SK-N-SH (cell line): ENCODE data around the gene CEP290. TPM values are rescaled to one million over a fixed set of nuclear protein-coding genes. Genes with fewer than 3 reads are reported as not detected.

Source experiments
- CTCF ChIA-PET: fragments of 300-600, 350-600 bp; formaldehyde crosslinking; extraction: SDS; loops from one replicate; lab custom pipeline; 2021; lab: Yijun Ruan, JAX
- POLR2A ChIA-PET: fragments of 350-600 bp; sonication (Branson Sonifier 250); formaldehyde crosslinking; extraction: SDS; loops from one replicate; lab custom pipeline; 2020; ENCODE audit warnings: antibody characterized with exemption, inconsistent platforms; lab: Yijun Ruan, JAX
- DNase-seq: peaks from one replicate; pipeline ENCODE4 v3.0.0; 2012
- H2AFZ ChIP-seq: fragments of 200-600 bp; sonication (generic); 2 replicates; pipeline ENCODE4 v1.8.1; 2016; ENCODE audit warnings: antibody characterized with exemption, mild to moderate bottlenecking, low read depth
- H3F3A ChIP-seq: fragments of 200-600 bp; sonication (generic); replicated peaks from 2 replicates; pipeline ENCODE3; 2016; ENCODE audit warnings: antibody characterized with exemption, mild to moderate bottlenecking; ENCODE audit not compliant: insufficient read depth
- H3K27ac ChIP-seq, 2 experiments: fragments of 200-500 bp in 1 of 2; fragments of 200-600 bp in 1 of 2; sonication (Bioruptor generic) in 1 of 2; sonication (generic), shearing (Covaris generic) in 1 of 2; 2 replicates each; pipeline versions ENCODE4 v1.5.1 to v1.6.1; 2014 to 2016; ENCODE audit warnings: low read depth in 2 of 2, inconsistent platforms in 1 of 2, low read length in 1 of 2, mild to moderate bottlenecking in 1 of 2, mixed read lengths in 1 of 2
- H3K27me3 ChIP-seq: fragments of 200-600 bp; sonication (generic), shearing (Covaris generic); 2 replicates; pipeline ENCODE4 v1.6.1; 2016; ENCODE audit warnings: mixed run types; ENCODE audit not compliant: insufficient read depth
- H3K36me3 ChIP-seq, 2 experiments: fragments of 200-500 bp in 1 of 2; fragments of 200-600 bp in 1 of 2; sonication (Bioruptor generic) in 1 of 2; sonication (generic) in 1 of 2; replicated peaks in 1 of 2; 2 replicates each; pipeline versions ENCODE3 to v1.5.1; 2014 to 2016; ENCODE audit warnings: low read length in 1 of 2, mild to moderate bottlenecking in 1 of 2; ENCODE audit not compliant: insufficient read depth in 2 of 2, control insufficient read depth in 1 of 2
- H3K4me1 ChIP-seq, 2 experiments: fragments of 200-500 bp in 1 of 2; fragments of 200-600 bp in 1 of 2; sonication (Bioruptor generic) in 1 of 2; sonication (generic), shearing (Covaris generic) in 1 of 2; 2 replicates each; pipeline versions ENCODE4 v1.5.1 to v1.6.1; 2014 to 2016; ENCODE audit warnings: low read depth in 1 of 2, low read length in 1 of 2, mixed run types in 1 of 2; ENCODE audit not compliant: insufficient read depth in 2 of 2, control insufficient read depth in 1 of 2
- H3K4me2 ChIP-seq: fragments of 200-600 bp; sonication (generic), shearing (Covaris generic); 2 replicates; pipeline ENCODE4 v1.6.1; 2017; ENCODE audit warnings: mixed run types
- H3K4me3 ChIP-seq, 2 experiments: fragments of 200-500 bp in 1 of 2; fragments of 200-600 bp in 1 of 2; sonication (Bioruptor generic) in 1 of 2; sonication (generic), shearing (Covaris generic) in 1 of 2; 2 replicates each; pipeline versions ENCODE4 v1.5.1 to v1.8.1; 2014 to 2016; ENCODE audit warnings: low read depth in 2 of 2, inconsistent platforms in 1 of 2, low read length in 1 of 2, mild to moderate bottlenecking in 1 of 2, mixed read lengths in 1 of 2, moderate library complexity in 1 of 2
- H3K79me2 ChIP-seq: fragments of 200-600 bp; sonication (generic); 2 replicates; pipeline ENCODE4 v1.8.1; 2017; ENCODE audit warnings: mild to moderate bottlenecking; ENCODE audit not compliant: insufficient read depth
- H3K9ac ChIP-seq: fragments of 200-600 bp; sonication (generic); 2 replicates; pipeline ENCODE4 v1.6.1; 2017; ENCODE audit warnings: mixed run types
- H3K9me2 ChIP-seq: fragments of 200-600 bp; sonication (generic); 2 replicates; pipeline ENCODE4 v1.6.1; 2017; ENCODE audit warnings: mixed run types
- H3K9me3 ChIP-seq: fragments of 200-600 bp; sonication (generic); 2 replicates; pipeline ENCODE4 v1.6.1; 2017; ENCODE audit warnings: mixed run types, mild to moderate bottlenecking, moderate library complexity
- H4K20me1 ChIP-seq: fragments of 200-600 bp; sonication (generic); 2 replicates; pipeline ENCODE4 v1.6.1; 2017; ENCODE audit warnings: mild to moderate bottlenecking, mixed run types; ENCODE audit not compliant: insufficient read depth
- ELF1 ChIP-seq: IDR thresholded peaks from 2 replicates; pipeline ENCODE4 v1.4.0; 2012
- FOXJ3 ChIP-seq: sonication (generic); formaldehyde crosslinking; IDR thresholded peaks from 2 replicates; pipeline ENCODE4 v1.5.1; 2020; ENCODE audit warnings: mild to moderate bottlenecking, missing genetic modification reagents
- FOXM1 ChIP-seq: IDR thresholded peaks from 2 replicates; pipeline ENCODE4 v1.4.0; 2012; ENCODE audit warnings: low read depth, mild to moderate bottlenecking
- IRF3 ChIP-seq: fragments of 150-350 bp; IDR thresholded peaks from 2 replicates; pipeline ENCODE4 v1.6.1; 2016; ENCODE audit warnings: mild to moderate bottlenecking, low read depth, low read length
- POLR2AphosphoS5 ChIP-seq: IDR thresholded peaks from 2 replicates; pipeline ENCODE4 v1.6.1; 2012; ENCODE audit warnings: low read depth, low read length
- RAD21 ChIP-seq: IDR thresholded peaks from 2 replicates; pipeline ENCODE4 v1.6.1; 2012; ENCODE audit warnings: mild to moderate bottlenecking, low read length
- RFX5 ChIP-seq: IDR thresholded peaks from 2 replicates; pipeline ENCODE4 v1.6.1; 2012; ENCODE audit warnings: mild to moderate bottlenecking, improper control_type of control experiment, low read length
- SIN3A ChIP-seq: IDR thresholded peaks from 2 replicates; pipeline ENCODE4 v1.6.1; 2012; ENCODE audit warnings: low read depth, mild to moderate bottlenecking, low read length, moderate library complexity, borderline replicate concordance
- YY1 ChIP-seq: IDR thresholded peaks from 2 replicates; pipeline ENCODE4 v1.4.0; 2012; ENCODE audit warnings: low read depth, mild to moderate bottlenecking
- WGBS: methylation state at CpG from one replicate; pipeline ENCODE4 v1.1.6; 2017; ENCODE audit warnings: low lambda C conversion rate; 5-methylcytosine and 5-hydroxymethylcytosine counted together
- polyA plus RNA-seq, 3 experiments: library from polyadenylated mRNA; depleted of rRNA; stranded (reverse); fragments of >200 nt; gene quantifications; 2 replicates each; pipeline ENCODE4 v1.2.3, GENCODE V29; 2012
- TF ChIP-seq, protein P1 (sequence below): IDR thresholded peaks from 2 replicates; pipeline ENCODE4; 2012

CEP290 gene
- polyA plus RNA-seq, 1 of the 3 experiments (the other 2 are of a cell fraction) = 8.9 TPM

- 88% methylated on average over 3 of the region's 3 CpGs for WGBS
- Histone ChIP-seq H3K27ac (no peak overlapping the region), H3K79me2 (no peaks in the 10 kb centered on the region), H3K4me1 (no peaks in the 10 kb centered on the region), H3K9ac (no peak overlapping the region), H3K9me2 (no peaks in the 10 kb centered on the region), H2AFZ (no peak overlapping the region), H3K27me3 (no peaks in the 10 kb centered on the region), H3K4me3 (no peak overlapping the region), H3F3A (peaks cover 3% of the 10 kb centered on the region), H3K36me3 (peaks cover 47 to 69% of the 10 kb centered on the region in 2 experiments), H4K20me1 (no peaks in the 10 kb centered on the region), H3K4me2 (no peak overlapping the region), H3K9me3 (no peaks in the 10 kb centered on the region)
- DNase-seq = no peak
- no peak for TF ChIP-seq ELF1
- no peak for TF ChIP-seq RFX5
- TF ChIP-seq FOXM1 = no peak
- no peak for TF ChIP-seq SIN3A
- no peak for TF ChIP-seq IRF3
- TF ChIP-seq, protein P1, sequence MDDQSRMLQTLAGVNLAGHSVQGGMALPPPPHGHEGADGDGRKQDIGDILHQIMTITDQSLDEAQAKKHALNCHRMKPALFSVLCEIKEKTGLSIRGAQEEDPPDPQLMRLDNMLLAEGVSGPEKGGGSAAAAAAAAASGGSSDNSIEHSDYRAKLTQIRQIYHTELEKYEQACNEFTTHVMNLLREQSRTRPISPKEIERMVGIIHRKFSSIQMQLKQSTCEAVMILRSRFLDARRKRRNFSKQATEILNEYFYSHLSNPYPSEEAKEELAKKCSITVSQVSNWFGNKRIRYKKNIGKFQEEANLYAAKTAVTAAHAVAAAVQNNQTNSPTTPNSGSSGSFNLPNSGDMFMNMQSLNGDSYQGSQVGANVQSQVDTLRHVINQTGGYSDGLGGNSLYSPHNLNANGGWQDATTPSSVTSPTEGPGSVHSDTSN = no peak
- no peak for TF ChIP-seq FOXJ3 (CRISPR knock-in tag)
- TF ChIP-seq RAD21 = no peak
- ChIA-PET CTCF (interaction anchor here (1.4 kb wide), 1 partner anchor 866 kb away, joined by 5 read pairs; no protein-coding TSS in a partner anchor), POLR2A (no interaction called here)
Observed at GRCh38 chr12:88127099-88127498, 14.8 kb downstream of the CEP290 start.

GRCh38 chr12:88122666-88123065 is 19.2 kb downstream of the CEP290 start:
- no peaks in the 10 kb centered on the region for H3F3A ChIP-seq
- H3K27me3 ChIP-seq = no peaks in the 10 kb centered on the region
- H3K9ac ChIP-seq = no peak overlapping the region
- no peak overlapping the region for H2AFZ ChIP-seq
- H3K36me3 ChIP-seq = peaks cover 42 to 68% of the 10 kb centered on the region in 2 experiments
- no peaks in the 10 kb centered on the region for H3K79me2 ChIP-seq
- ChIA-PET CTCF (interaction anchor here (1.5 to 2.0 kb wide), 2 partner anchors 21 to 871 kb away, joined by 5 read pairs; no protein-coding TSS in a partner anchor), POLR2A (no interaction called here)
- H3K4me2 ChIP-seq = no peak overlapping the region
- no peaks in the 10 kb centered on the region for H3K9me3 ChIP-seq
- H4K20me1 ChIP-seq = no peaks in the 10 kb centered on the region
- TF ChIP-seq IRF3 (no peak), YY1 (no peak), POLR2AphosphoS5 (no peak)
- no peak overlapping the region for H3K27ac ChIP-seq
- WGBS = 71% methylated on average over 4 of the region's 4 CpGs
- no peaks in the 10 kb centered on the region for H3K9me2 ChIP-seq
- DNase-seq = no peak
- no peaks in the 10 kb centered on the region for H3K4me1 ChIP-seq
- no peak overlapping the region for H3K4me3 ChIP-seq
